ENCODE data around the gene PBLD. TPM values are rescaled to one million over a fixed set of nuclear protein-coding genes. Genes with fewer than 3 reads are reported as not detected.

Gene PBLD
- total and polyA plus RNA-seq, 9 of the 15 experiments (the other 6 are each of a cell fraction or from before 2014, with no cell fraction given) = 1.2 to 4.3 (median 2.5) TPM

DNA sequence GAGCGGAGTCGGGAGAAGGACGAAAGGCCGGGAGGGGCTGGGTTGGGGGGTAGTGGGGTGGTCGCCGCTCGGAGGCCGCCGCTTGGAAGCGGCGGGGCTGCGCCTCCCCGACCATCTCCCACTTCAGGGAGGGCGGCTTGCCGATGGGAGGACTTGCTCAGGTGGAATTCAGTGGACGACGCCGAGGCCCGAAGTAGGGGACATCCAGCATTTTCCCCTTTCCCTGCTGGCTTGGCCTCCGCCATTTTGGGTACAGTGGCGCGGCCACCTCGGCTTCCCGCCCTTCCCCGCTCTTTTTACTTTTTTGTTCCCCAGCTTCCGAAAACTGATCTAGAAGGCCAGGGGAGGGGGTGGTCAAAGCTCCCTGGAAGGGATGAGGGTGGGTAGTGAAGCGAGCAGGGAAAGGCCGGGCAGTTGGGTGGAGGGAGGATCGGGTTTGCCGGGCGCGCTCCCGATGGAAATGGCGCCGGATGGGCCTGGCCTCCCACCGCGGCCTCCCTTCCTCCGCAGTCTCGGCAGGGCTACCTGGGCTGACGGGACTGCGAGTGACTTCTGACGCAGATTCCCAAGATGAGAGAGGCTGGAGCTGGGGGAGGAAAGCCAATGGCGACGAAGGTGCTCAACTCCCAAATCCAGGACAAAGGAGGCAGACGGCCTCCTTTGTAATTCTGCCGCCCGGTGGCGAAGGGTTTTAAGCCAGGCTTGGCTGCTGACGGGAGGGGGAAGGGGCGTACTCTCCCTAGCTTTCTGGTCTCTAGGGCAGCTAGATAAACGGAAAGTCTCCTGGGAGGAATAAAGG is at the start of gene PBLD (continued):
- peak; percentile 73 for TF ChIP-seq ZSCAN29 (IDR thresholded peaks at IDR 0.05)
- peak in 1 of 2 experiments; percentile 63; a peak in 2 of 4 replicates for TF ChIP-seq CSDE1 (IDR thresholded peaks at IDR 0.05)
- TF ChIP-seq, protein P1, sequence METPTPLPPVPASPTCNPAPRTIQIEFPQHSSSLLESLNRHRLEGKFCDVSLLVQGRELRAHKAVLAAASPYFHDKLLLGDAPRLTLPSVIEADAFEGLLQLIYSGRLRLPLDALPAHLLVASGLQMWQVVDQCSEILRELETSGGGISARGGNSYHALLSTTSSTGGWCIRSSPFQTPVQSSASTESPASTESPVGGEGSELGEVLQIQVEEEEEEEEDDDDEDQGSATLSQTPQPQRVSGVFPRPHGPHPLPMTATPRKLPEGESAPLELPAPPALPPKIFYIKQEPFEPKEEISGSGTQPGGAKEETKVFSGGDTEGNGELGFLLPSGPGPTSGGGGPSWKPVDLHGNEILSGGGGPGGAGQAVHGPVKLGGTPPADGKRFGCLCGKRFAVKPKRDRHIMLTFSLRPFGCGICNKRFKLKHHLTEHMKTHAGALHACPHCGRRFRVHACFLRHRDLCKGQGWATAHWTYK (CRISPR knock-in tag; IDR thresholded peaks at IDR 0.05) = peak; percentile 91
- TF ChIP-seq MAFG (tag; conservative IDR thresholded peaks at IDR 0.05) = no peak
- TF ChIP-seq IRF2 (CRISPR knock-in tag; IDR thresholded peaks at IDR 0.05) = no peak
- TF ChIP-seq, protein P2, sequence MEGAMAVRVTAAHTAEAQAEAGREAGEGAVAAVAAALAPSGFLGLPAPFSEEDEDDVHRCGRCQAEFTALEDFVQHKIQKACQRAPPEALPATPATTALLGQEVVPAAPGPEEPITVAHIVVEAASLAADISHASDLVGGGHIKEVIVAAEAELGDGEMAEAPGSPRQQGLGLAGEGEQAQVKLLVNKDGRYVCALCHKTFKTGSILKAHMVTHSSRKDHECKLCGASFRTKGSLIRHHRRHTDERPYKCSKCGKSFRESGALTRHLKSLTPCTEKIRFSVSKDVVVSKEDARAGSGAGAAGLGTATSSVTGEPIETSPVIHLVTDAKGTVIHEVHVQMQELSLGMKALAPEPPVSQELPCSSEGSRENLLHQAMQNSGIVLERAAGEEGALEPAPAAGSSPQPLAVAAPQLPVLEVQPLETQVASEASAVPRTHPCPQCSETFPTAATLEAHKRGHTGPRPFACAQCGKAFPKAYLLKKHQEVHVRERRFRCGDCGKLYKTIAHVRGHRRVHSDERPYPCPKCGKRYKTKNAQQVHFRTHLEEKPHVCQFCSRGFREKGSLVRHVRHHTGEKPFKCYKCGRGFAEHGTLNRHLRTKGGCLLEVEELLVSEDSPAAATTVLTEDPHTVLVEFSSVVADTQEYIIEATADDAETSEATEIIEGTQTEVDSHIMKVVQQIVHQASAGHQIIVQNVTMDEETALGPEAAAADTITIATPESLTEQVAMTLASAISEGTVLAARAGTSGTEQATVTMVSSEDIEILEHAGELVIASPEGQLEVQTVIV (CRISPR knock-in tag; IDR thresholded peaks at IDR 0.05; ENCODE audit: borderline replicate concordance) = no peak
- TF ChIP-seq ZNF347 (CRISPR knock-in tag; IDR thresholded peaks at IDR 0.05; ENCODE audit: low read depth) = 0 out of 2 replicates have a peak, but pooled peaks have one; percentile 26
- TF ChIP-seq MXD1 (CRISPR knock-in tag; IDR thresholded peaks at IDR 0.05; ENCODE audit: borderline replicate concordance, poor library complexity, severe bottlenecking) = no peak
- TF ChIP-seq USF1 (CRISPR knock-in tag; IDR thresholded peaks at IDR 0.05) = no peak; the same call in 1 of the 2 replicates
- TF ChIP-seq TRIM28 (IDR thresholded peaks at IDR 0.05) = peak; percentile 86
- no peak for TF ChIP-seq CCAR2 (IDR thresholded peaks at IDR 0.05; ENCODE audit: low read depth, low read length)
- TF ChIP-seq KLF1 (tag; IDR thresholded peaks at IDR 0.05) = 0 out of 2 replicates have a peak, but pooled peaks have one; percentile 24
- no peak for TF ChIP-seq GATAD2B (IDR thresholded peaks at IDR 0.05; ENCODE audit: borderline replicate concordance)
- TF ChIP-seq YY1 (IDR thresholded peaks at IDR 0.05; ENCODE audit: borderline replicate concordance in 1 of 3, control insufficient read depth in 1 of 3, extremely low read depth in 1 of 3, insufficient read depth in 3 of 3, insufficient read length in 1 of 3, insufficient replicate concordance in 2 of 3, low read depth in 1 of 3, low read length in 2 of 3) = peak; percentile 88 to 91 (median 90)
- TF ChIP-seq MITF (IDR thresholded peaks at IDR 0.05) = no peak
- TF ChIP-seq CBFA2T2 (conservative IDR thresholded peaks at IDR 0.05) = no peak
- TF ChIP-seq SAFB (IDR thresholded peaks at IDR 0.05; ENCODE audit: borderline replicate concordance, low read depth, low read length) = no peak
